GM12878 (cell line): ENCODE results near the gene CHERP. TPM values are rescaled to one million over a fixed set of nuclear protein-coding genes. Genes with fewer than 3 reads are reported as not detected.
A peak's percentile ranks its signal among the peaks of the same experiment; 100 is the strongest.

Experiments
- ATF2 ChIP-seq: IDR thresholded peaks from 2 replicates; pipeline ENCODE4 v1.6.1; 2012; ENCODE audit warnings: low read length, inconsistent platforms
- CHD1 ChIP-seq: IDR thresholded peaks from 2 replicates; pipeline ENCODE4 v1.6.1; 2012; ENCODE audit warnings: low read depth, low read length, improper control_type of control experiment
- CUX1 ChIP-seq: IDR thresholded peaks from 2 replicates; pipeline ENCODE4 v1.6.1; 2012; ENCODE audit warnings: improper control_type of control experiment, low read depth, low read length; ENCODE audit not compliant: insufficient replicate concordance
- E2F8 ChIP-seq: fragments of 450-650 bp; IDR thresholded peaks from 2 replicates; pipeline ENCODE4 v1.6.1; 2018; ENCODE audit warnings: mild to moderate bottlenecking, low read depth, moderate library complexity; ENCODE audit not compliant: partially characterized antibody
- LARP7 ChIP-seq: fragments of 450-650 bp; IDR thresholded peaks from 2 replicates; pipeline ENCODE4 v1.6.1; 2017; ENCODE audit warnings: mild to moderate bottlenecking
- MYB ChIP-seq: fragments of 150-350 bp; IDR thresholded peaks from 2 replicates; pipeline ENCODE4 v1.6.1; 2014; ENCODE audit warnings: mild to moderate bottlenecking, low read depth, low read length, borderline replicate concordance
- MYC ChIP-seq: IDR thresholded peaks from 2 replicates; pipeline ENCODE4 v1.6.1; 2011; ENCODE audit warnings: mild to moderate bottlenecking, low read length, moderate library complexity, inconsistent platforms; ENCODE audit not compliant: insufficient read depth, insufficient replicate concordance, insufficient read length, severe bottlenecking
- PBX3 ChIP-seq: IDR thresholded peaks from 2 replicates; pipeline ENCODE4 v1.6.1; 2011; ENCODE audit warnings: mild to moderate bottlenecking, low read depth, low read length, moderate library complexity; ENCODE audit not compliant: insufficient replicate concordance
- RBBP5 ChIP-seq: fragments of 200-600 bp; sonication (generic); conservative IDR thresholded peaks from 2 replicates; pipeline ENCODE4 v1.6.1; 2016
- TARDBP ChIP-seq: IDR thresholded peaks from 2 replicates; pipeline ENCODE4 v1.6.1; 2016; ENCODE audit warnings: borderline replicate concordance
- polyA plus RNA-seq, 11 experiments: library from polyadenylated mRNA; depleted of rRNA in 4 of 11; unstranded in 6 of 11; stranded (reverse) in 5 of 11; fragments of >200 nt; fragmentation: Nextera tagmentation in 4 of 11; fragmentation: Illumina TruSeq in 1 of 11; extraction: Ambion mirVana in 4 of 11; extraction: Trizol in 1 of 11; gene quantifications; 1 replicate in 1 of 11; 2 replicates in 10 of 11; pipeline versions ENCODE4 v1.2.1 to v1.2.3, GENCODE V29; 2011 to 2016; ENCODE audit warnings: inconsistent platforms in 2 of 11, missing spikeins in 2 of 11, low read depth in 1 of 11
- total RNA-seq, 4 experiments: library from RNA; depleted of rRNA in 3 of 4; stranded (reverse); fragments of >200 nt in 3 of 4; fragmentation: Illumina TruSeq in 1 of 4; extraction: Trizol in 1 of 4; gene quantifications; 2 replicates each; pipeline versions ENCODE4 v1.2.1 to v1.2.3, GENCODE V29; 2013 to 2021
- TF ChIP-seq, protein P1 (sequence below): fragments of 450-650 bp; IDR thresholded peaks from 2 replicates; pipeline ENCODE4 v1.6.1; 2017; ENCODE audit warnings: mild to moderate bottlenecking, moderate library complexity

Gene CHERP
- total and polyA plus RNA-seq, 10 of the 15 experiments (the other 5 are each of a cell fraction or from before 2014, with no cell fraction given): 0.66 to 65.3 (median 12.2) TPM

- TF ChIP-seq MYC: no peak
- peak; percentile 56 for TF ChIP-seq E2F8
- no peak for TF ChIP-seq CHD1
- 0 out of 2 replicates have a peak, but pooled peaks have one; percentile 51 for TF ChIP-seq RBBP5
- TF ChIP-seq MYB: no peak
- TF ChIP-seq PBX3: no peak
- TF ChIP-seq TARDBP: 0 out of 2 replicates have a peak, but pooled peaks have one; percentile 47
- TF ChIP-seq ATF2: no peak
- peak; percentile 79 for TF ChIP-seq LARP7
- TF ChIP-seq, protein P1, sequence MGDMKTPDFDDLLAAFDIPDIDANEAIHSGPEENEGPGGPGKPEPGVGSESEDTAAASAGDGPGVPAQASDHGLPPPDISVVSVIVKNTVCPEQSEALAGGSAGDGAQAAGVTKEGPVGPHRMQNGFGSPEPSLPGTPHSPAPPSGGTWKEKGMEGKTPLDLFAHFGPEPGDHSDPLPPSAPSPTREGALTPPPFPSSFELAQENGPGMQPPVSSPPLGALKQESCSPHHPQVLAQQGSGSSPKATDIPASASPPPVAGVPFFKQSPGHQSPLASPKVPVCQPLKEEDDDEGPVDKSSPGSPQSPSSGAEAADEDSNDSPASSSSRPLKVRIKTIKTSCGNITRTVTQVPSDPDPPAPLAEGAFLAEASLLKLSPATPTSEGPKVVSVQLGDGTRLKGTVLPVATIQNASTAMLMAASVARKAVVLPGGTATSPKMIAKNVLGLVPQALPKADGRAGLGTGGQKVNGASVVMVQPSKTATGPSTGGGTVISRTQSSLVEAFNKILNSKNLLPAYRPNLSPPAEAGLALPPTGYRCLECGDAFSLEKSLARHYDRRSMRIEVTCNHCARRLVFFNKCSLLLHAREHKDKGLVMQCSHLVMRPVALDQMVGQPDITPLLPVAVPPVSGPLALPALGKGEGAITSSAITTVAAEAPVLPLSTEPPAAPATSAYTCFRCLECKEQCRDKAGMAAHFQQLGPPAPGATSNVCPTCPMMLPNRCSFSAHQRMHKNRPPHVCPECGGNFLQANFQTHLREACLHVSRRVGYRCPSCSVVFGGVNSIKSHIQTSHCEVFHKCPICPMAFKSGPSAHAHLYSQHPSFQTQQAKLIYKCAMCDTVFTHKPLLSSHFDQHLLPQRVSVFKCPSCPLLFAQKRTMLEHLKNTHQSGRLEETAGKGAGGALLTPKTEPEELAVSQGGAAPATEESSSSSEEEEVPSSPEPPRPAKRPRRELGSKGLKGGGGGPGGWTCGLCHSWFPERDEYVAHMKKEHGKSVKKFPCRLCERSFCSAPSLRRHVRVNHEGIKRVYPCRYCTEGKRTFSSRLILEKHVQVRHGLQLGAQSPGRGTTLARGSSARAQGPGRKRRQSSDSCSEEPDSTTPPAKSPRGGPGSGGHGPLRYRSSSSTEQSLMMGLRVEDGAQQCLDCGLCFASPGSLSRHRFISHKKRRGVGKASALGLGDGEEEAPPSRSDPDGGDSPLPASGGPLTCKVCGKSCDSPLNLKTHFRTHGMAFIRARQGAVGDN: peak; percentile 68
- no peak for TF ChIP-seq CUX1
These were observed at the start of gene CHERP (continued) for GRCh38 chr19:16542045-16542909.
